SH-SY5Y (cell line): ENCODE data around the gene PRR7.

Source experiments
- GATA2 ChIP-seq: IDR thresholded peaks from 2 replicates; pipeline ENCODE4 v1.6.1; 2011; ENCODE audit warnings: mild to moderate bottlenecking, low read depth, low read length
- GATA3 ChIP-seq: IDR thresholded peaks from 2 replicates; pipeline ENCODE4 v1.6.1; 2011; ENCODE audit warnings: low read depth, mild to moderate bottlenecking, low read length, moderate library complexity

DNA sequence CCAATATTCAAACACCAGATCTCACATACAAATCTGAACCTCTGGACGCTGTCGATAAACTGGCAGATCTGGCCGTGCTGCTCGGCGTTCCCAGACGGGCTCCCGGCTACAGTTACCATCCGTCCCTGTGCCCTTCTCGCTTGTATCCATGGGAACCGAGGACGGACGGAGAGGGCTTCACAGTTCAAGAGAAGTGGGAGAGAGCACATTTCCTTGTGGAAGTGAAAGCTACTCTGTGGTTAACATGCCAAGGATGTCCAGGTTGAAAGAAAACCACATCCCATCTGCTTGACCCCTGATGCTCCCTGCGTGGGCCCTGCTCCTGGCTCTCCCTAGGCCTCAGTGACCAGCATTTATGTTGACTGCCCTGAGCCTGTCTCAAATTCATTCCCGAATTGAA is 33.2 kb downstream of the PRR7 start:
- TF ChIP-seq GATA2 (no peak), GATA3 (no peak)
